ENCODE data around the gene NUDCD3. TPM values are rescaled to one million over a fixed set of nuclear protein-coding genes. Genes with fewer than 3 reads are reported as not detected.
A peak's percentile ranks its signal among the peaks of the same experiment; 100 is the strongest.

Gene NUDCD3
- total RNA-seq, 1 experiment from 2014 or later = 94.6 TPM

DNA sequence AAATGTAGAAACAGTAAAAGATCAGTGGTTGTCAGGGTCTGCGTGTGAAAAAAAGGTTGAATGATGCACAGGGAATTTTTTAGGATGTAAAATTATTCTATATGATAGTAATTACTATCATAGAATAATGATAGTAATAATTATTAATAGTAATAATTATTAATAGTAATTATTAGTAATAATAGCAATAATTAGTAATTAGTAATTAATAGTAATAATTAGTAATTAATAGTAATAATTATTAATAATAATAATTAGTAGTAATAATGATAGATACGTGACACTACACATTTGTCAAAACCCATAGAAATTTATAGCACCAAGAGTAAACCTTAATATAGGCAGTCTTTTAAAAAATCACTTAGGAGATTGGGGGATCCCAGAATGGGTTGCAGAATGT, 4.5 kb upstream of the NUDCD3 start (continued):
- no peak for TF ChIP-seq REST (IDR thresholded peaks at IDR 0.05; ENCODE audit: low read depth)

GRCh38 chr7:44491229-44491628, 771 bp upstream of the NUDCD3 start:
- RAD21 ChIA-PET (ENCODE audit: low non-redundant PET in 1 of 2, low total read pairs in 2 of 2, uncharacterized antibody in 2 of 2, unreplicated experiment in 2 of 2) = no interaction called here
- peak overlapping the region; percentile 79 to 95 for H3K4me3 ChIP-seq (replicated peaks in 1 of 2; ENCODE audit: low read depth in 1 of 2, low read length in 2 of 2)
- H4K20me1 ChIP-seq (ENCODE audit: insufficient read depth) = no peaks in the 10 kb centered on the region
- POLR2A ChIA-PET = no interaction called here
- no peaks in the 10 kb centered on the region for H3K9me2 ChIP-seq (ENCODE audit: insufficient read depth)
- BruUV-seq (replicated peaks) = TSS peak; percentile 91
- H3K79me2 ChIP-seq (ENCODE audit: insufficient read depth, low read length) = peaks cover 41% of the 10 kb centered on the region
- peaks cover 5 to 16% of the 10 kb centered on the region in 2 experiments for H3K4me1 ChIP-seq (ENCODE audit: control insufficient read depth in 1 of 2, insufficient read depth in 2 of 2, low read length in 2 of 2)
- TF ChIP-seq MAX (IDR thresholded peaks at IDR 0.05) (no peak), EGR1 (IDR thresholded peaks at IDR 0.05; ENCODE audit: low read depth) (no peak), FOSL1 (IDR thresholded peaks at IDR 0.05; ENCODE audit: low read depth) (no peak), POLR2AphosphoS5 (IDR thresholded peaks at IDR 0.05; ENCODE audit: low read depth, low read length) (no peak), ZNF274 (IDR thresholded peaks at IDR 0.05; ENCODE audit: low read depth, low read length) (no peak), TCF7L2 (IDR thresholded peaks at IDR 0.05; ENCODE audit: borderline replicate concordance, extremely low read depth, insufficient read depth, insufficient read length) (no peak), CBX3 (IDR thresholded peaks at IDR 0.05; ENCODE audit: low read depth) (no peak)
- H3K27ac ChIP-seq (ENCODE audit: low read depth, low read length) = peak overlapping the region; percentile 87; the same call in 1 of the 2 replicates
- no peaks in the 10 kb centered on the region for H3K9me3 ChIP-seq (ENCODE audit: control insufficient read depth in 1 of 2, insufficient read depth in 1 of 2, low read depth in 1 of 2, low read length in 2 of 2)
- no peaks in the 10 kb centered on the region for H3K27me3 ChIP-seq (ENCODE audit: insufficient read depth, low read length)
- no peaks in the 10 kb centered on the region; a peak in 1 of 4 replicates for H3K36me3 ChIP-seq (ENCODE audit: control insufficient read depth in 1 of 2, insufficient read depth in 2 of 2, low read length in 2 of 2)
- peak overlapping the region; percentile 90 for H2AFZ ChIP-seq (ENCODE audit: low read depth, low read length, poor library complexity, severe bottlenecking)
- DNase-seq (ENCODE audit: low read depth, low spot score) = no peak
- CTCF ChIA-PET = interaction anchor here (1.2 kb wide), 1 partner anchor 43 kb away, joined by 3 read pairs; no protein-coding TSS in a partner anchor
- H3K4me2 ChIP-seq (ENCODE audit: low read length) = peak overlapping the region; percentile 83
- ATAC-seq = no peak
- intact Hi-C loops (cut with micrococcal nuclease) = no loop called here
- peak overlapping the region; percentile 91 for H3K9ac ChIP-seq (ENCODE audit: low read length)
